Measurements from ENCODE around the gene HDAC1.

Gene HDAC1

GRCh38 chr1:32332290-32333079 is 40.6 kb downstream of the HDAC1 start:
- no peak for TF ChIP-seq CTCF (IDR thresholded peaks at IDR 0.05; ENCODE audit: low read depth, low read length)
- H3K4me3 ChIP-seq (ENCODE audit: low read depth, low read length) = no peak overlapping the region

GRCh38 chr1:32333251-32333963 is 41.5 kb downstream of the HDAC1 start:
- no peak for TF ChIP-seq CTCF (IDR thresholded peaks at IDR 0.05; ENCODE audit: low read depth, low read length)
- H3K4me3 ChIP-seq (ENCODE audit: low read depth, low read length) = no peak overlapping the region

- peak overlapping the region; percentile 78 for H3K4me3 ChIP-seq (ENCODE audit: low read depth, low read length)
- TF ChIP-seq CTCF (IDR thresholded peaks at IDR 0.05; ENCODE audit: low read depth, low read length) = no peak
These were observed 42.5 kb downstream of the HDAC1 start for GRCh38 chr1:32334274-32334861.

- peak; percentile 75 for TF ChIP-seq CTCF (IDR thresholded peaks at IDR 0.05; ENCODE audit: low read depth, low read length)
- peak overlapping the region; percentile 78 for H3K4me3 ChIP-seq (ENCODE audit: low read depth, low read length)
These were observed 43.1 kb downstream of the HDAC1 start for GRCh38 chr1:32334864-32335534.

- H3K4me3 ChIP-seq (ENCODE audit: low read depth, low read length) = peak overlapping the region; percentile 78
- TF ChIP-seq CTCF (IDR thresholded peaks at IDR 0.05; ENCODE audit: low read depth, low read length) = no peak
These were observed 43.6 kb downstream of the HDAC1 start for GRCh38 chr1:32335535-32335789.

GRCh38 chr1:32335790-32336590 is 44.1 kb downstream of the HDAC1 start, which contains the start of gene MARCKSL1:
Gene MARCKSL1, minus strand, starts transcription at chr1:32336233. Its CDS starts 200 bp downstream, at chr1:32336033.
- TF ChIP-seq CTCF (IDR thresholded peaks at IDR 0.05; ENCODE audit: low read depth, low read length) = no peak
- peak within 1 kb of the TSS; percentile 78 for H3K4me3 ChIP-seq (ENCODE audit: low read depth, low read length)
